Measurements from ENCODE around the gene GPRIN1.
"Not testable (repeated sequence)": the region's sequence is repeated elsewhere in the genome, so short reads cannot be mapped to it uniquely, and the experiment has no call there.

The GPRIN1 gene

GRCh38 chr5:176553260-176554085, 56.5 kb downstream of the GPRIN1 start:
- no peaks in the 10 kb centered on the region for H3K4me1 ChIP-seq (ENCODE audit: control insufficient read depth, insufficient read depth, low read length)
- peak; percentile 58 for TF ChIP-seq GLIS2 (tag by site-specific recombination; IDR thresholded peaks at IDR 0.05)
- 0 out of 2 replicates have a peak, but pooled peaks have one; percentile 25 for TF ChIP-seq SP7 (tag by site-specific recombination; IDR thresholded peaks at IDR 0.05)
- no peak for TF ChIP-seq ZSCAN4 (tag by site-specific recombination; IDR thresholded peaks at IDR 0.05)
- no peak for TF ChIP-seq ZFP37 (tag by site-specific recombination; IDR thresholded peaks at IDR 0.05)
- TF ChIP-seq KLF10 (tag by site-specific recombination; IDR thresholded peaks at IDR 0.05), result no peak
- no peak for TF ChIP-seq ZNF433 (tag by site-specific recombination; IDR thresholded peaks at IDR 0.05; ENCODE audit: low read depth)
- TF ChIP-seq ATF2 (tag by site-specific recombination; IDR thresholded peaks at IDR 0.05; ENCODE audit: low read depth), result 0 out of 2 replicates have a peak, but pooled peaks have one; percentile 13
- peak; percentile 83; the same call in 1 of the 2 replicates for TF ChIP-seq GLIS1 (tag by site-specific recombination; IDR thresholded peaks at IDR 0.05)
- TF ChIP-seq ZNF768 (tag by site-specific recombination; IDR thresholded peaks at IDR 0.05), result no peak
- no peak for TF ChIP-seq ZNF155 (tag by site-specific recombination; IDR thresholded peaks at IDR 0.05)
- TF ChIP-seq ZNF555 (tag by site-specific recombination; conservative IDR thresholded peaks at IDR 0.05), result no peak
- 0 out of 2 replicates have a peak, but pooled peaks have one; percentile 15 for TF ChIP-seq ZBTB48 (tag by site-specific recombination; IDR thresholded peaks at IDR 0.05)
- no peak for TF ChIP-seq ZNF341 (tag by site-specific recombination; IDR thresholded peaks at IDR 0.05; ENCODE audit: low read depth)
- ChIA-PET CTCF (interaction anchor here (0.6 kb wide), 2 partner anchors 68 to 1723 kb away, joined by 4 read pairs; no protein-coding TSS in a partner anchor), POLR2A (interaction anchor here (1.3 kb wide), 1 partner anchor 10 kb away, joined by 6 read pairs; no protein-coding TSS in a partner anchor)
- no peaks in the 10 kb centered on the region for H3K9me3 ChIP-seq (ENCODE audit: control insufficient read depth, insufficient read depth, low read depth, low read length)
- no peak overlapping the region for H3K4me3 ChIP-seq (ENCODE audit: low read depth, low read length)
- no peaks in the 10 kb centered on the region; a peak in 1 of 3 replicates for H3K36me3 ChIP-seq (ENCODE audit: control insufficient read depth in 2 of 2, insufficient read depth in 1 of 2, low read length in 2 of 2)
- no peak overlapping the region for H3K27ac ChIP-seq (ENCODE audit: extremely low read depth, low read depth, low read length)

GRCh38 chr5:176552332-176552869, 57.6 kb downstream of the GPRIN1 start:
- ChIA-PET POLR2A (no interaction called here), CTCF (interaction anchor here (0.8 kb wide), 1 partner anchor 21 kb away, joined by 3 read pairs; no protein-coding TSS in a partner anchor)
- H3K4me1 ChIP-seq (ENCODE audit: control insufficient read depth, insufficient read depth, low read length), result no peaks in the 10 kb centered on the region
- TF ChIP-seq ZNF16 (tag by site-specific recombination; IDR thresholded peaks at IDR 0.05; ENCODE audit: low read depth) (peak; percentile 80), ZNF677 (tag by site-specific recombination; IDR thresholded peaks at IDR 0.05) (no peak)
- no peaks in the 10 kb centered on the region; a peak in 1 of 3 replicates for H3K36me3 ChIP-seq (ENCODE audit: control insufficient read depth in 2 of 2, insufficient read depth in 1 of 2, low read length in 2 of 2)
- no peak overlapping the region for H3K4me3 ChIP-seq (ENCODE audit: low read depth, low read length)
- no peaks in the 10 kb centered on the region for H3K9me3 ChIP-seq (ENCODE audit: control insufficient read depth, insufficient read depth, low read depth, low read length)
- no peak overlapping the region for H3K27ac ChIP-seq (ENCODE audit: extremely low read depth, low read depth, low read length)

- H3K4me1 ChIP-seq (ENCODE audit: control insufficient read depth, insufficient read depth, low read length); CTCF ChIA-PET; H3K9me3 ChIP-seq (ENCODE audit: control insufficient read depth, insufficient read depth, low read depth, low read length); H3K4me3 ChIP-seq (ENCODE audit: low read depth, low read length); H3K27ac ChIP-seq (ENCODE audit: extremely low read depth, low read depth, low read length); H3K36me3 ChIP-seq (ENCODE audit: control insufficient read depth in 2 of 2, insufficient read depth in 1 of 2, low read length in 2 of 2): not testable (repeated sequence)
- POLR2A ChIA-PET, result interaction anchor here (0.6 kb wide), 1 partner anchor 906 kb away, joined by 3 read pairs; no protein-coding TSS in a partner anchor
These were observed 59.0 kb downstream of the GPRIN1 start for GRCh38 chr5:176550937-176551336.
